Esophagus squamous epithelium (tissue), 5 donors: ENCODE measurements around the gene PNMA6E. TPM values are rescaled to one million over a fixed set of nuclear protein-coding genes. Genes with fewer than 3 reads are reported as not detected.

Source experiments
- DNase-seq: peaks from one replicate; lab custom pipeline; 2025; lab: John Stamatoyannopoulos, UW
- H3K27ac ChIP-seq, 4 donors: fragments of 200-600 bp; sonication (generic); one replicate each; pipeline ENCODE4 v1.5.1; 2016 to 2019; ENCODE audit warnings: mild to moderate bottlenecking in 1 of 4
- H3K27me3 ChIP-seq, 4 donors: fragments of 200-600 bp; sonication (generic); 1 replicate in 3 of 4; 2 replicates in 1 of 4; pipeline versions ENCODE4 v1.5.1 to v1.6.0; 2017 to 2021; ENCODE audit warnings: antibody characterized with exemption in 1 of 4
- H3K36me3 ChIP-seq, 3 donors: fragments of 200-600 bp; sonication (generic); one replicate each; pipeline ENCODE4 v1.5.1; 2016 to 2019
- H3K4me1 ChIP-seq, 3 donors: fragments of 200-600 bp; sonication (generic); one replicate each; pipeline ENCODE4 v1.5.1; 2017 to 2019
- H3K4me3 ChIP-seq, 4 donors: fragments of 200-600 bp; sonication (generic); 1 replicate in 3 of 4; 2 replicates in 1 of 4; pipeline ENCODE4 v1.5.1; 2016 to 2019; ENCODE audit warnings: mild to moderate bottlenecking in 2 of 4, moderate library complexity in 1 of 4
- H3K9me3 ChIP-seq, 3 donors: fragments of 200-600 bp; sonication (generic); one replicate each; pipeline ENCODE4 v1.5.1; 2016 to 2019
- POLR2A ChIP-seq, 4 donors: fragments of 450-650 bp; IDR thresholded peaks; one replicate each; pipeline ENCODE4 v1.6.1; 2017; ENCODE audit warnings: antibody characterized with exemption in 4 of 4, mild to moderate bottlenecking in 4 of 4, moderate library complexity in 3 of 4
- WGBS, 2 donors: methylation state at CpG; one replicate each; pipeline ENCODE4 v1.1.5; 2018; 5-methylcytosine and 5-hydroxymethylcytosine counted together
- intact Hi-C: fragments of 100-400 bp; cut with DNase I; formaldehyde crosslinking; loops from one replicate; pipeline ENCODE4 v1.15.0; 2022
- total RNA-seq, 4 donors: library from RNA; depleted of rRNA; stranded (reverse); fragments of >200 nt; gene quantifications; one replicate each; pipeline ENCODE4 v1.1.0, GENCODE V29; 2016
- TF ChIP-seq, protein P1 (sequence below), 6 experiments: fragments of 450-650 bp in 4 of 6; fragments of 200-600 bp in 2 of 6; sonication (generic) in 2 of 6; IDR thresholded peaks; one replicate each; pipeline ENCODE4 v1.5.1; 2016 to 2019; ENCODE audit warnings: antibody characterized with exemption in 6 of 6, mild to moderate bottlenecking in 4 of 6, moderate library complexity in 4 of 6
- donor health status: DM: yes; HTN: yes; CAD: no.

Gene PNMA6E
- total RNA-seq, 4 donors from 2014 or later = not detected

- Histone ChIP-seq H3K27me3 (peaks cover 0 to 9% (median 0%) of the 10 kb centered on the region in 4 donors), H3K4me1 (peaks cover 0 to 14% (median 0%) of the 10 kb centered on the region in 3 donors), H3K36me3 (no peaks in the 10 kb centered on the region), H3K4me3 (no peak overlapping the region), H3K27ac (no peak overlapping the region), H3K9me3 (no peaks in the 10 kb centered on the region)
- no peak for DNase-seq
- 20 to 67% methylated on average over 8 of the region's 8 CpGs for WGBS, 2 donors
- no peak for TF ChIP-seq POLR2A (IDR thresholded peaks at IDR 0.05)
- TF ChIP-seq, protein P1, sequence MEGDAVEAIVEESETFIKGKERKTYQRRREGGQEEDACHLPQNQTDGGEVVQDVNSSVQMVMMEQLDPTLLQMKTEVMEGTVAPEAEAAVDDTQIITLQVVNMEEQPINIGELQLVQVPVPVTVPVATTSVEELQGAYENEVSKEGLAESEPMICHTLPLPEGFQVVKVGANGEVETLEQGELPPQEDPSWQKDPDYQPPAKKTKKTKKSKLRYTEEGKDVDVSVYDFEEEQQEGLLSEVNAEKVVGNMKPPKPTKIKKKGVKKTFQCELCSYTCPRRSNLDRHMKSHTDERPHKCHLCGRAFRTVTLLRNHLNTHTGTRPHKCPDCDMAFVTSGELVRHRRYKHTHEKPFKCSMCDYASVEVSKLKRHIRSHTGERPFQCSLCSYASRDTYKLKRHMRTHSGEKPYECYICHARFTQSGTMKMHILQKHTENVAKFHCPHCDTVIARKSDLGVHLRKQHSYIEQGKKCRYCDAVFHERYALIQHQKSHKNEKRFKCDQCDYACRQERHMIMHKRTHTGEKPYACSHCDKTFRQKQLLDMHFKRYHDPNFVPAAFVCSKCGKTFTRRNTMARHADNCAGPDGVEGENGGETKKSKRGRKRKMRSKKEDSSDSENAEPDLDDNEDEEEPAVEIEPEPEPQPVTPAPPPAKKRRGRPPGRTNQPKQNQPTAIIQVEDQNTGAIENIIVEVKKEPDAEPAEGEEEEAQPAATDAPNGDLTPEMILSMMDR (IDR thresholded peaks at IDR 0.05) = no peak
- intact Hi-C loops = no loop called here
Measured at GRCh38 chrX:153438532-153438931, 37.4 kb upstream of the PNMA6E start.

DNA sequence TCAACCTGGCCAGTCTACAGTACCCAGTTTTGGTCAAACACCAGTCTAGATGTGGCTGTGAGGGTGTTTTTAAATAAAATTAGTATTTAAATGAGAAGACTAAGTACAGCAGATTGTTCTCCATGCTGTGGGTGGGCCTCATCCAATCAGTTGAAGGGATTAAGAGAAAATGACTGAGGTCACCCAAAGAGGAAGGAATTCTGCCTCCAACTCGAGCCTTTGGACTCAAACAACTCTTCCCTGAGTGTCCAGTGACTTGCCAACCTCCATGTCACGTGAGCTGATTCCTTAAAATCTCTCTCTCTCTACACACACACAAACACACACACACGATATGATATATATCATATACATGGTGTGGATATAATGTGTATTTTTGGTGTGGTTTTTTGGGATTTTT is 34.7 kb upstream of the PNMA6E start:
- Histone ChIP-seq H3K27ac (no peak overlapping the region), H3K9me3 (peaks cover 0 to 7% (median 0%) of the 10 kb centered on the region in 3 donors), H3K4me1 (no peaks in the 10 kb centered on the region), H3K4me3 (no peak overlapping the region), H3K27me3 (peaks cover 0 to 17% (median 0%) of the 10 kb centered on the region in 4 donors), H3K36me3 (no peaks in the 10 kb centered on the region)
- intact Hi-C loops = no loop called here
- 38 to 60% methylated on average over 3 of the region's 3 CpGs for WGBS, 2 donors
- DNase-seq = no peak
- no peak for TF ChIP-seq POLR2A (IDR thresholded peaks at IDR 0.05)
- TF ChIP-seq, protein P1 (IDR thresholded peaks at IDR 0.05) = no peak

DNA sequence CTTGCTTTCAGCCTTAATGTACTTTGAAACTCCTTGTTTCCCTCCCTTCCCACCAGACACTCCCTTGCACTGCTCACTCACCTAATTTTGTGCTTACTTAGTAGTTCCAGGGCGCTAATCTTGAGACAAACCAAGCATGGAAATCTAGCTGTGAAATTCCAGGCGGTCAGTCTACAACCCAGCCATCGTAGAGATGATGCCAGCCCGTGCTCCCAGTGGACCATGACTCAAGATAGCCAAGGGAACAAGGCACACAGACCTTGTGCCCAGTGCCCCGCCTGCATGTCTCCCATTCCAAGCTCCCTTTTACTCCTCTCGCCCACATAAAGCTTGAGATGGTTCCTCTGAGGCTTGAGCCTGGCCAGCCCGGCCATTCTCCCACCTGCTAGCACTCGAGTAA is 33.7 kb upstream of the PNMA6E start:
- 80 to 94% methylated on average over 1 to 5 of the region's 8 CpGs for WGBS, 2 donors
- intact Hi-C loops = no loop called here
- Histone ChIP-seq H3K27ac (no peak overlapping the region), H3K9me3 (peaks cover 0 to 10% (median 0%) of the 10 kb centered on the region in 3 donors), H3K4me1 (no peaks in the 10 kb centered on the region), H3K27me3 (peaks cover 0 to 15% (median 0%) of the 10 kb centered on the region in 4 donors), H3K4me3 (no peak overlapping the region), H3K36me3 (no peaks in the 10 kb centered on the region)
- no peak for TF ChIP-seq POLR2A (IDR thresholded peaks at IDR 0.05)
- TF ChIP-seq, protein P1 (IDR thresholded peaks at IDR 0.05) = no peak
- DNase-seq = no peak

DNA sequence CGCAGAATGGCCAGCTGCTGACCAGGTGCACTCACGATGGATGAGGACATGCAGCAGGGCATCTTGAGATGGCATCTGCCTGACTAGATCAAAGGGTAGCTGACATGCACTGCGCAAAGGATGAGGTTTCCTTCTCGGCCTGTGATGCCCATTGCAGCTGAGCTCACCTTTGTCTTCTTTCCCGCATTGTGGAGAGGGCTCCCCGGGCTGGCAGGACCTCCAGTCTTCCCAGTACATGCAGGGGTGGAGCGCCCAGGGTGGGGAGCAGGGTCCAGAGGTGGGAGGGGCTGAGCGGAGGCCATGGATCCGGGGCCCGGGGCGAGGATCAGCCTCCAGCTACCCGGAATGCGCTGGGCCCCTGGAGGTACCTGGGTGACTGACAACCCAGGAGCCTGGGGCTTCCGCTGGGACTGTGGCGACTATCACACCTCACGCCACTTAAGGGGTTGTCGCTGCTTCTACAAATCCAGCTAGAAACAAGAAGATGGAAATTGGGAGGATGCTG is 32.7 kb upstream of the PNMA6E start:
- H3K4me1 ChIP-seq = no peaks in the 10 kb centered on the region
- no peak for TF ChIP-seq POLR2A (IDR thresholded peaks at IDR 0.05)
- TF ChIP-seq, protein P1 (IDR thresholded peaks at IDR 0.05) = no peak
- no peaks in the 10 kb centered on the region for H3K36me3 ChIP-seq
- no peak overlapping the region for H3K4me3 ChIP-seq
- H3K9me3 ChIP-seq = peaks cover 0 to 10% (median 0%) of the 10 kb centered on the region in 3 donors
- no peak for DNase-seq
- 80 to 82% methylated on average over 4 to 7 of the region's 17 CpGs for WGBS, 2 donors
- intact Hi-C loops = no loop called here
- H3K27me3 ChIP-seq = peaks cover 0 to 8% (median 0%) of the 10 kb centered on the region in 4 donors
- no peak overlapping the region for H3K27ac ChIP-seq

GRCh38 chrX:153433161-153433680 is 32.1 kb upstream of the PNMA6E start:
- DNase-seq = no peak
- TF ChIP-seq, protein P1 (IDR thresholded peaks at IDR 0.05) = no peak
- TF ChIP-seq POLR2A (IDR thresholded peaks at IDR 0.05) = no peak

More at GRCh38 chrX:153433161-153433680, 32.1 kb upstream of the PNMA6E start:
- intact Hi-C loops = no loop called here
- H3K27ac ChIP-seq = no peak overlapping the region
- H3K9me3 ChIP-seq = peaks cover 0 to 10% (median 0%) of the 10 kb centered on the region in 3 donors
- no peaks in the 10 kb centered on the region for H3K4me1 ChIP-seq
- WGBS, 2 donors = 82% methylated on average over 6 of the region's 12 CpGs; no CpG with 5 or more reads in 1 of the 2 donors
- H3K4me3 ChIP-seq = no peak overlapping the region
- H3K27me3 ChIP-seq = peaks cover 0 to 8% (median 0%) of the 10 kb centered on the region in 4 donors
- H3K36me3 ChIP-seq = no peaks in the 10 kb centered on the region
